A204.1 (cell line): ENCODE data around the gene CFAP74.
"Not testable (repeated sequence)": the region's sequence is repeated elsewhere in the genome, so short reads cannot be mapped to it uniquely, and the experiment has no call there.

Experiments used
- FAIRE-seq: peaks from 2 replicates; lab custom pipeline; 2012; peaks lifted over from hg19 to GRCh38; lab: Jason Lieb, UNC

The CFAP74 gene

DNA sequence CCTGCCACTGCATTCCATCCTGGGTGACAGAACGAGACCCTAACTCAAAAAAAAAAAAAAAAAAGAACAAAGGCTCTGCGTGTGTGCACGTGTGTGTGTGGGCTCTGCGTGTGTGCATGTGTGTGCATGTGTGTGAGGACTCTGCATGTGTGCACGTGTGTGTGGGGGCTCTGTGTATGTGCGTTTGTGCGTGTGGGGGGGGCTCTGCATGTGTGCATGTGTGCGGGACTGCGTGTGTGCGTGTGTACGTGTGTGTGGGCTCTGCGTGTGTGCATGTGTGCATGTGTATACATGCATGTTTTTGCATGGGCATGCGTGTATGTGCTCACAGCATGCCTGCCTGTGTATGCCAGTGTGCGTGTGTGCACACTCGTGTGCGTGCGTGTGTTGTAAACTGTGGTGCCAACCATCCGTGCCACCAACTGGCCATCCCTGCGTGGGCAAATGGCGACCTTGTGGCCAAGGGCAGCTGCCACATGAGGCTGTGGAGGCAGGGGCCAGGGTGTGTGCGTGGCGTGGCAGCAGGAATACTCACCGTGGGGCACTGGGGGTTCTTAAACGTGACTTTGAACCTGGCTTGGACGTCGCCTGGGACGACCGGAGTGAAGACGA lies 57.7 kb downstream of the CFAP74 start:
- FAIRE-seq, result no peak

DNA sequence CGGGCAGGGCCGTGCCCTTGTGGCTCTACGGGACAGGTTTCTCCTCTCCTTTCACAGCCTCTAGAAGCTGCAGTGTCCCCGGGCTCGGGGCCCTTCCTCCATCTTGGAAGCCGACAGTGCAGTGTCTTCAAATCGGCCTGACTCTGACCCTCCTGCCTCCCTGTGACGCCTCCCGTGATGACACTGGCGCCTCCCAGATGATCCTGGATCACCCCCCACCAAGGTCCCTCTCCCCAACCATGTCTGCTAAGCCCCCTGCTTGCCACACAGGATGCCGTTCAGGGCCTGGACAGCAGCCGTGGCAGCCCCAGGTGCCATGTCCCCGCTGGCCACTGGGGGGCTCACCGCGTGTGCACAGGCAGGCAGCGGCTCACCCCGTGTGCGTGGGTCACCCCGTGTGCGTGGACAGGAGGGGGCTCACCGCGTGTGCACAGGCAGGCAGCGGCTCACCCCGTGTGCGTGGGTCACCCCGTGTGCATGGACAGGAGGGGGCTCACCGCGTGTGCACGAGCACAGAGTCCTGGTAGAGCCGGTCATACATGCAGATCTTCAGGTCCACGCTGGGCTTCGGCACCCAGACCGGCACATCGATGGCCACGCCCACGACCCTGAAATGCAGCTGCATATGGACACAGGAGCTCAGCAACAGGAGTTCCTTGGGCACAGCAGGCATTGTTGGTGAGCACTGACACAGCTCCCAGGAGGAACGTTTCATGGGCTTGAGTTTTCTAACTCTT lies 59.6 kb downstream of the CFAP74 start:
- no peak for FAIRE-seq

DNA sequence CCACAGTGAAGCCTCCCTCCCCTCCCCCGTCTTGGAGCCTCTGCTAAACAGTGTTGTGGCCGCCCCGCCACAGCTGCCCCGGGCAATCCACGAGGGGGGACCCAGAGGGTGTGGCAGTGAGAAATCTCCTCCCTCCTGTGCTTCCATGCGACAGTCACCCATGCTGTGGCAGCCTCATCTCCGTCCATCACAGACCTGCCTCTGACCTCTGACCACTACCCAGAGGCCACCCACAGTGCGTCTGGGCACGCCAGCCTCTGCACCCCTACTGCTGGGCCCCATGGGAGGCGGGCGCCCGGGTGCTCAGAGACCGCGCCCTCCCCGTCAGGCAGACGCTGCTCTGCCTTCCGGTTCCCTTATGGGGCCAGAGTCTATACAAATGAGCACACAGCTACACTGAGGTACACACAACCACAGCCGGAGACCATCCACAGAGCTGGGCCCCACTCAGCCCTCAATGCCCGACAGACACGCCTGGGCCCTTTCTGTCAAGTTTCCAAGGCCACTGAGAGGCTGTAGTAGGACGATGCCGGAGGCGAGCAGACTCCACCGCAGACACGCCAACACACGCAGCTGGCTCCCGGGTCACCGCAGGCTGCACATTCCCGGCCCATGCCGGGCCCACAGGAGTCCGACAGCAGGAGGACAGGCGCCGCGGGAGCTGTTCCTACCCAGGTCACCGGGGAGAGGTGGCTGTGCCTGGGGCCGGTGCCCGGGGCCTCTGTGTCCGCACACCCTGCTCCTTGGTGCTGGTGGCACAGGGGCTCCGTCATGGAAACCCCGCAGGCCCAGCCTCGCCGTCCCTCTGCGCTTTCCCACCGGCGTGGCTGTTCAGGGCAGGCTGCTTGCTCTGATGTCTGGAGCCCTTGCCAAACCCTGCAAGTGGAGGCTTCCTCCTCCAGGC lies 60.6 kb downstream of the CFAP74 start:
- no peak for FAIRE-seq

DNA sequence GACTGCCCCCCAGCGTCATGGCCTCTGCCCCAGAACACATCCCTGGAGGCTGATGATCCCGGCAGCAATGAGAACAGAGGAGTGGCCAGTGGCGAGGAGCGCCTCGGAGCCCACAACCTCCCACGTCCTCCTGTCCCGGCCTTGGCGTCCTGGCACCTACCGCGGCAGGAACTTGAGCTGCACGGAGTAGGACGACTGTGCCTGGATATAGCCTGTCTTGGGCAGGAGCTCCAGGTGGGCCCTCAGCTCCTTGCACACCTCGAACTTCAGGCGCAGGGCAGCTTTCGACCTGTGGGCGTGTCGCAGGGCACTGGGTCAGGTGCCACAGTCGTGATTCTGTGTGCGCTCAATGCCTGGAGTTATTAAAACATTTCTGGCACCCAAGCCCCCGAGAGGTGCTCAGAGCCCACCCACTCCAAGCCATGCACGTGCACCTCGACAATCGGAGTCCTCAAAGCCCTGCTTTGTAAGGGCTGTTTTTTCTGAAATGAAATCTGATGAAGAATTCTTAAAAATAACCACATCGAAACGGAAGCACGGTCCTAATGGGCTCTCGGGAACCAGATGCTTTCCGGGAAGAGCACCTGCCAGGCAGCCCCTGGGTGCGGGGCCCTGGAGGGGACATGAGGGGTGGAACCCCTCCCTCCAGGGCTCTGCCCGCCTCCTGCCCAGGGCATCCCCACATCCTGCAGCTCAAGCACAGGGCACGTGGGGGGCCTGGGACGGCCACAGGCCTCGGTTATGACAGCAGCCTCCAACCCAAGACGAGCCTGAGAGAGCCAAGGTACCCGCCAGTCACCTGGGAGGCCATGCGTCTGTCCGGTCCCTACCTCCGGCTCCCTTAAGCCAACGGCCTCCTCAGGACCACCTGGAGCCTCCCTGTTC lies 61.5 kb downstream of the CFAP74 start:
- FAIRE-seq, result no peak

DNA sequence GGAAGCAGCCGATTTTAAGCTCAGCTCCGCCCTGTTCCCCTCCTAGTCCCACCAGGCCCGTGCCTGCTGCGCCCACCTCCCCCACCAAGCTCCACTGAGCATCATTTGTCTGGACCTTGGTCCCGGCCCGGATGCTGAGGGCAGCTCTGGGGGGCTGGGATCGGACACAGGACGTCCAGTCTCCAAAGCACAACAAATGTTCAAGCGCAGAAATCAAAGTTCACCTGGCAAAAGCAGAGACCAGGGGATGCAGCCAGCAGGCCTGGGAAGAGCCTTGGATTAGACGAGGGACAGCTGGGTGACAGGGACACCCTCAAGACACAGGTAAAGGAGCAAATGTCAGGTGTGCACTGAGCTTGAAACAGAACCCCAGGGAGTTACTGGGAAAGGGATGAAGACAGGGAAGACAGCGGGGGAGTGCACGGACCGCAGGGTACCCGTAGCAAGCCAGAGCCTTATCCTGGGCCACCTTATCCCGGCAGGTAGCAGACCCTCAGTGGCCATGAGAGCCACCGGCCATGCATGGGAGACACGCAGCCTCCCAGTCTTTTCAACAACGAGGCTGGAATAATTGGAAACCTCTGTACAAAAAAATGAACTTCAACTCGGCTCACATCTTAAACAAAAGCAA lies 62.3 kb downstream of the CFAP74 start:
- no peak for FAIRE-seq

DNA sequence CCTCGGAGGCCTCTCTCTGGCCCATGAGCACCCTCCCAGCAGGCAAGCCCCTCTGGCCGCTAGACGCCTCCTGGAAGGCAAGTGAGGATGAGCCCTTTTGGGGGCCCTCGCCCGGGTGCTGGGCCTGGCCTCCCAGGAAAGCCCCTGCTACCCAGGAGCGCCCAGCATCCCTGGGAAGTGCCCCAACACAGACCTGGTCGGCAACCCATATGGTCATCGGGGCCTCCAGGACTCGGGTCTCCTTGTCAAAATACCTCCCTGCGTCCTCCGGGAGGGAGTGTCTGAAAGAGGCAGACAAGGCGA lies 63.5 kb downstream of the CFAP74 start:
- FAIRE-seq, result no peak

DNA sequence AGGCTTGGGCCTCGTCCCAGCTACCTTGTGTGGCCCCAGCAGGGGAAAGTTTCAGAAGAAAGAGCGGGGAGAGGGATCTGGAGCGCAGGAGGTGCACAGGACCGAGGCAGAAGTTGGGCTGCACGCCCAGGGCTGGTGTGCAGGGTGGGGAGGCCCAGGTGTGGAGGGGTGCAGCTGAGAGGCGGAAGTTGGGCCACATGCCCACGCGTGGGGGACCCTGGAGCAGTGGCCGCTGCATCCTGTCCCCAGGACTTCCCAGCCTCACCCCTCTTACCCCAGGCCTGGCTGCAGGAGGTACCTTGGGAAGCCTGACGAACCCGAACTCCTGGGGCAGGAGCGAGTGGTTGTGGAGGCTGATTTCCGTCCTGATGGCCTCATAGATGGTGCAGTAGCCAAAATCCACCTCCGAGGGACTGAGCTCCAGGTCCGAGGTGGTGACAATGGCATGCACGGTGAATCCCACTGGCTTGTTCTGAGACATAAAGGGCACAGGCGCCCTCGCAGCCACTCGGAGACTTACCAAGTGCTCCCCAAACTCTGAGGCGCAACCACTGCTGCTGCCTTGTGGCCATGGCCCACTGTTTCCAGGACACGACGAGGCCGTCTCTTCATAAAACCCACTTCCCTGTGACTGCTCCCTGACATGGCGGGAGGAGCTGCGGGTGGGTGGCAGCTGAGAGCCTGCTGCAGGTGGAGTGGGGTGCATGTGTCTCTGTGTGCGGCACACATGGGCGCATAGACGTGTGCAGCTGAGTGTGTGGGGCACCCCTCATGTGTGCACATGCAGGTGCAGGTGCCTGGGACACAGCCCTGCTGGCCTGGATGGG lies 64.1 kb downstream of the CFAP74 start:
- no peak for FAIRE-seq

DNA sequence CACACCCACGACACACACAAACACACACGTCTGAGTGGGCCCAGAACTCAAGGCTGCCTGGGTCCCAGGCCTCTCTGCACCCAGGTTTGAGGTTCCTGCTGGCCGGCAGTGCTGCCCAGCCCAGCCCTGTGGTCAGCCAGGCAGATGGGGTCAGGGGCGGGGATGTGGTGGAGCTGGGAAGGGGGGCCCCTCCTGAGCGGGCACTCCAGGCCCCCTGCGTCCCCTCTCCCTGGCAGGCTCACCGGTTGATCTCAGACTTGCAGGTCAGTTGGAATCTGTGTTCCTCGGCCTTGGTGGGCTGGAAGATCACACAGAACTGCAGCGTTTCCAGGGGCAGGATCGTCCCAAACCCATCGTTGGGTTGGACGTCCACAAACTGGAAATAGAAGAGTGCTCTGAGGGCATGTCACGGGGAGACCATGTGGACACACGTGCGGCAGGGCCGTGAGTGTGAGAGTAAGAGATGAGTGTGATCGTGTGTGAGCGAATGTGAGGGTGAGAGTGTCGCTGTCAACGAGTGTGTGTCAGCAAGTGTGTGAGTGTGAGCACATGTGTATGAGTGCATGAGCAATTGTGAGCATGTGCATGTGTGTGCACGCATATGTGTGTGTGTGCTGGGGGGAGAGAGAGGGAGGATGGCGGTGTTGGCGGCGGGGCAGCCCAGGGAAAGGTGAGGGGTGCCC lies 64.8 kb downstream of the CFAP74 start:
- no peak for FAIRE-seq

DNA sequence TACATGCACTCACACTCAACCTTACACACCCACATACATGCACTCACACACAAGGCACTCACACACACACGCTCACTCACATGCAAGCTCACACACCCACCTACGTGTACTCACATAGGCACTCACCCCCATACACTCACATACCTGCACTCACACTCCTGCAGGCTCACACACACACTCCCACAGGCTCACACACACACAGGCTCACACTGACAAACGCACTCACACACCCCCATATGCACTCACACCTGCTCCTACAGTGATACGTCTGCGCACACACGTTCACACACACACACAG lies 65.4 kb downstream of the CFAP74 start:
- FAIRE-seq, result no peak

DNA sequence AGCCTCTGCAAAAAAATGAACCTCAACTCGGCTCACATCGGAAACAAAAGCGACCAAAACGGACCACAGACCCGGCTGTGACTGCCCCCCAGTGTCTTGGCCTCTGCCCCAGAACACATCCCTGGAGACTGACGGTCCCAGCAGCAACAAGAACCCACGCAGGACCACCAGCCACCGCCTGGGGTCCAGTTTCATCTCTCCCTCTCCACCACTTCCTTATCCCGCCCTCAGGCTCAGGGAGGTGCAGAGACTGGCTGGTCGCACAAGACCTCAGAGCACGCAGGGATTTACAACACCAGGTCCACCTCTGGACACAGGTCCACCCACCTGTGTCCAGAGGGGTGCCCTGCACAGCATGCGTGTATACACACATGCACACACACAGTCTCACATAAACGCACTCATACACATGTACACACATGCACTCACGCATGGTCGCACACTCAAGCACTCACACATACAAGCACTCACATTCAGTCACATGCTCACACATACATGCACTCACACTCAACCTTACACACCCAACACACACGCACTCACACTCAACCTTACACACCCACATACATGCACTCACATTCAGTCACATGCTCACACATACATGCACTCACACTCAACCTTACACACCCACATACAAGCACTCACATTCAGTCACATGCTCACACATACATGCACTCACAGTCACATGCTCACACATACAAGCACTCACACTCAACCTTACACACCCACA lies 65.9 kb downstream of the CFAP74 start:
- no peak for FAIRE-seq

DNA sequence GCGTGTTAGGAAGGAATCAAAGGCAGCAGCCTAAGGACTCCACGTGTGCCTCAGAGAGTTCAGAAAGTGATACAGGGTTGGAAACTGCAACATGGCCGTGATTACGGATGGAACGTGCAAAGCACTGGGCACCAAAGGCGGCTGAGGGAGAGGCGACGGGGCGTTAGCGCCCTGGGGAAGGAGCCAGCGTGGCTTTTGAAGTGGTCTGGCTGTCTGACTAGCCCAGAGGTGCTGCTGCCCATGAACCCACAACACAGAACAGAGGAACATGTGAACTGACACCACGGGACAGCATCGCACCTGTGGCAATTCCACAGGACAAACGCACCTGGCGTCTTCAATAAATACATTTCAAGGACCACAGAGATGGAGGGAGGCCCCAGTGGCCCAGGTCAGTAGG lies 66.5 kb downstream of the CFAP74 start:
- no peak for FAIRE-seq

DNA sequence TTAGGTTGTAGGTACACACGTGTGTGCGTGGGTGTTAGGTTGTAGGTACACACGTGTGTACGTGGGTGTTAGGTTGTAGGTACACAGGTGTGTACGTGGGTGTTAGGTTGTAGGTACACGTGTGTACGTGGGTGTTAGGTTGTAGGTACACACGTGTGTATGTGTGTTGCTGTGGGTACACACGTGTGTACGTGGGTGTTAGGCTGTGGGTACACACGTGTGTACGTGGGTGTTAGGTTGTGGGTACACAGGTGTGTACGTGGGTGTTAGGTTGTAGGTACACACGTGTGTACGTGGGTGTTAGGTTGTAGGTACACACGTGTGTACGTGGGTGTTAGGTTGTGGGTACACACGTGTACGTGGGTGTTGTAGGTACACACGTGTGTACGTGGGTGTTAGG lies 68.7 kb downstream of the CFAP74 start:
- not testable (repeated sequence) for FAIRE-seq

DNA sequence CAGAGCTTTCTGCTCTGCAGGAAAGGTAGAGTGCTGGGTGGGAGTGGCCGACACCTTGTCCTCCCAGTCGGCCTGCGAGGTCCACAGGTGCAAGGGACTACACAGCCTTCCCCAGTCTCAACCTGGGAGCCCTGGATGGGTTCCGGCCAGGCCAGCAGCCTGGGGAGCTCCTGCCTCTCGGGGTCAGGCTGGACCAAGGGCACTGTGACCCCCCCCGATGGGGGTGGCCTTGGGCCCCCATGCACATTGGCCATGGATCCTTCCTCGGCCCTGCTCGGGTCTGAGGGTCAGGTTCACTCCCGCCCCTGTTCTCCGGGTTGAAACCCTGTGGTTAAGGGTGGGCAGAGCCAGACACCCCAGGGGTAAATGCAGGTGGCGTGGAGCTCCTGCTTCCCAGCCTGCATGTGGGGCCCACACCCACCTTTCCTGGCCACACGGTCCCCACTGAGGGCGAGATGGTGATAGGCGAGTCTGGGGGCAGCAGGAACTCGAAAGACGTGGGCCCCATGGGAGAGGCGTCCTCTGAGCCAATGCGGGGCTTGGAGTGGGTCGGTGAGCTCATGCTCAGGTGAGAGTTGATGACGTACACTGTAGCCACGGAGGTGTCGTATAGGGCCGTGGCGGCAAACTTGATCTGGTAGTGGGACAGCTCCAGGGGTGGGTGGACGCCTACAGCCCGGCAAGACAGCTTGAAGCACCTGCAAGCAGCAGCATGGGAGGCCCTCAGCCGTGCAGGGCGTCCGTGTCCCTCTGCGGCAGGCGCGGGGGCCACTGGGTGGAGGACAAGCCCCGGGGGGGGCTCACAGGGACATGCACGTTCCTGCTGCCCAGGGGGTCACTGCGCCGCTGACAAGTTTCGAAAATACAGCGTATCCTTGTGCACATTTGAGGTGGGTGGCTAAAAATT lies 73.7 kb downstream of the CFAP74 start:
- FAIRE-seq, result no peak

DNA sequence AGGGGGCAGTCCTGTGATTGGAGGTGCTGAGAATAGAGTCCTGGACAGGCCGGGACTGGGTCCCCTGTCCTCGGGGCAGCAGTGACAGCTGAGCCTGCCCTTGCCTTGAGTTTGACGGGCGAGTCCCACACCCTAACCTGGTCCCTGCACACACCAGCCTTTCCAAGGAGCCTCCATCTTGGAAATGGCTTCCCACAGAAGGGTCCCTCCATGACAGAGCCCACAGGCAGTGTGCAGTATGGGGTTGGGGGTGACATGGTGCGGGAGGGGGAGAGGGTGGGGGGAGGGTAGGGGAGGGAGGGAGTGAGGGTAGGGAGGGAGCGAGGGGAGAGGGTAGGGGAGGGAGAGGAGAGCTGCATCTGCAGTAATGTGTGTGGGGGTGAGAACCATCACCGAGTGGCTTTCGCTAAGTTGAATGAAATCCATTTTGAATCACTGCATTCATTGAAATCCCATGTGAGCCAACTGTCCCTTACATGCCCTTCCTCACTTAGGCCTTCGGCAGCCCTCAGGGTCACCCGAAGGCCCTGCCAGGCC lies 74.4 kb downstream of the CFAP74 start:
- no peak for FAIRE-seq

DNA sequence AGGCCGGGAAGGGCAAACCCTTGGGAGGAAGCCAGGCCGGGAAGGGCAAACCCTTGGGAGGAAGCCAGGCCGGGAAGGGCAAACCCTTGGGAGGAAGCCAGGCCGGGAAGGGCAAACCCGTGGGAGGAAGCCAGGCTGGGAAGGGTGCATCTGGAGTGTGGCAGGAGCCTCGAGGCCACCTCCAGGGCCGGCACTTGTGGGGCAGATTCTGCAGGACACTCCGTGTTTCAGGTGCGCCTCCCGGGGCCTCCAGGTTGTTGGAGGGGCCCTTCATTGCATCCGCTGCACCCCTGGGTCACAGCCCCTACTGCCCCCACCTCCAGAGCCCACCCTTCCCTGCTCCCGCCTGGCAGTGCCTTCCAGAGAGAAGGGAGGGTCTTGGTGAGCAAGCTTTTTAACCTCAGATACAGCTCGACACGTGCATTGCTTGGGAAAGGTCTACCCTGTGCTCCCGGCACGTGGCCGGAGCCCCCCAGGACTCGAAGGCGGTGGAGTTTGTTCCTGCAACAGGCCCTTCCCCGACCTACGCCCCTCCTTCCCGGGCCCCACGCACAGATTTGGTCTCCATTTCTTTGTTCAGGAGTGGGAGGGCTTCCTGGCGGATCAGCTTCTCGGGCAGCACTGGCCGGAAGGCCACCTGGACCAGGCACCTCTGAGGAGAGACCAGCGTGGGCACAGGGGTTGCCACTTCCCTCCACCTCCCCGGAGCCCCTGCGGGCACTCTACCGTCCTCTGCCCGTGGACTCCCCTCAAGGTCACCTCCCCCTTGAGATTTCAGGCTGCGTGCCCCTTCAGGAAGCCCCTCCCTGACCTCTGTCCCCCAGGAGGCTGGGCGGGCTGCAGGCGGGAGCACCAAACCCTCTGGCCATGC lies 75.1 kb downstream of the CFAP74 start:
- no peak for FAIRE-seq

DNA sequence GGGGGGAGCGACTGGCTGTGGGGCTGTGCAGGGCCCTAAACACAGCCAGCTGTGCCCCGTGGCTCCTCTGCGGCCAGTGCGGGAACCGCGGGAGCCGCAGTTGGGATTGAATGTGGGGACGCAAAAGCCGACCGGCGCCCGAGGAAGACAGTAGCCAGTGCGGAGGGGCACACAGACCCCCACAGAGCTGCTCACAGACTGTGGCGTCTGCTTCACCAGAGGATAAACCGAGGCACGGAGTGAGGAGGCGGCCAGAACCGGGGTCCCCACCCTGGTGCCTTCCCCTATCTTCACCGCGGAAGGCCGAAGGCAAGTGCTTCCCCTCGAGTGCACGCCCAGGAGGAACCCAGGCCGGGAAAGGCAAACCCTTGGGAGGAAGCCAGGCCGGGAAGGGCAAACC lies 75.8 kb downstream of the CFAP74 start:
- FAIRE-seq, result no peak

DNA sequence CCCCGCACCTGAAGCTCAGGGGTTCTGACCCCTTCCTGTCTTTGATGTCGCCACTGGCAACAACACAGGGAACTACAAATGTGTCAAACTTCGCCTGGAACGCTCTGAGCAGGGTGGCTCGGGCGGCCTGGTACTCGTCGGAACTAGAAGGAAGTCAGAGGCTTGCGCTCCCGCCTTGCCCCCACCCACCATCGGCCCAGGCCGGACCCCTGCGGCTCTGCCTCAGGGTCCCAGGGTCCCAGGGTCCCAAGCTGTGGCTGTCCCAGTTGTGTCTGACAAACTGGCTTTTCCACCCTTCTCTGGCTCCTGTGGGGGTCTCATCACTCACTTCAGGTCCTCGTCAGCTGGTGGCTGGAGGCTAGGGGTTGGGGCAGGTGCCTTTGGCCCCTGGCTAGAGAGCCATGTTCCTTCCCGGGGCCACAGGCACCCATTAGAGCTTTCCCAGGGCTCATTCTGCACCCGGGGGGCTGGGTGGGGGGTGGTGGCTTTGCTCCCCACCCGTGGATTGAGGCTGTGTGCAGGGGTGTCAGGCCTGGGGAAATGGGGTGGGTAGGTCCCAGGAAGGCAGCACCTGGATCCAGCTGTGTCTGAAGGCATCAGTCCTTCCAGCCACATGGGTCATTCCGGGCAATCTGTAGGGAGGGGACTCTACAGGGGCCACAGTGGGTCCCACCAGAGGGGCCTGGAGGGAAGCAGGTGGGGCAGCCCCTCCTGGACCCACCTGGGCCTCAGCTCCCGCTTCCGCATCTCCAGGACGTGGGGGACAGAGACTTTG lies 76.5 kb downstream of the CFAP74 start:
- FAIRE-seq, result no peak
